Natural killer cell treated with Interleukin-12 subunit alpha and Interleukin-12 subunit beta and Interleukin-15 and Interleukin-18, amount 100 ng/mL, for 72 hours (primary cell): ENCODE results near the gene POU6F2. TPM values are rescaled to one million over a fixed set of nuclear protein-coding genes. Genes with fewer than 3 reads are reported as not detected.

ENCODE experiments used
- ATAC-seq, 2 donors: fragments of 150-1000 bp; cut with Tn5 transposase in 1 of 2; sonication (Bioruptor Pico), chemical (Tn5 transposase) in 1 of 2; 2 replicates each; pipeline ENCODE4 v1.10.0; 2021
- DNase-seq: peaks from one replicate; pipeline ENCODE4 v3.0.0; 2022; ENCODE audit warnings: low spot score
- H3K27ac Mint-ChIP-seq, 2 donors: 1 replicate in 1 of 2; 2 replicates in 1 of 2; pipeline ENCODE4 v1.8.0; 2022; ENCODE audit warnings: mixed read lengths in 2 of 2, mild to moderate bottlenecking in 1 of 2, moderate library complexity in 1 of 2
- H3K27me3 Mint-ChIP-seq, 2 donors: 1 replicate in 1 of 2; 2 replicates in 1 of 2; pipeline ENCODE4 v1.8.0; 2022; ENCODE audit warnings: mixed read lengths in 2 of 2
- H3K36me3 Mint-ChIP-seq: one replicate; pipeline ENCODE4 v1.8.0; 2022; ENCODE audit warnings: mixed read lengths
- H3K4me1 Mint-ChIP-seq, 2 donors: 1 replicate in 1 of 2; 2 replicates in 1 of 2; pipeline ENCODE4 v1.8.0; 2022; ENCODE audit warnings: low read depth in 2 of 2, mixed read lengths in 2 of 2, mild to moderate bottlenecking in 1 of 2
- H3K4me3 Mint-ChIP-seq: one replicate; pipeline ENCODE4 v1.8.0; 2022; ENCODE audit warnings: mixed read lengths
- H3K9me3 Mint-ChIP-seq: 2 replicates; pipeline ENCODE4 v1.8.0; 2022; ENCODE audit warnings: mixed read lengths
- total RNA-seq, 2 donors: library from RNA; stranded (reverse); gene quantifications; one replicate each; pipeline ENCODE4 v1.2.3, GENCODE V29; 2022

The POU6F2 gene
- total RNA-seq, 2 donors from 2014 or later: 0.24 to 0.28 TPM

DNA sequence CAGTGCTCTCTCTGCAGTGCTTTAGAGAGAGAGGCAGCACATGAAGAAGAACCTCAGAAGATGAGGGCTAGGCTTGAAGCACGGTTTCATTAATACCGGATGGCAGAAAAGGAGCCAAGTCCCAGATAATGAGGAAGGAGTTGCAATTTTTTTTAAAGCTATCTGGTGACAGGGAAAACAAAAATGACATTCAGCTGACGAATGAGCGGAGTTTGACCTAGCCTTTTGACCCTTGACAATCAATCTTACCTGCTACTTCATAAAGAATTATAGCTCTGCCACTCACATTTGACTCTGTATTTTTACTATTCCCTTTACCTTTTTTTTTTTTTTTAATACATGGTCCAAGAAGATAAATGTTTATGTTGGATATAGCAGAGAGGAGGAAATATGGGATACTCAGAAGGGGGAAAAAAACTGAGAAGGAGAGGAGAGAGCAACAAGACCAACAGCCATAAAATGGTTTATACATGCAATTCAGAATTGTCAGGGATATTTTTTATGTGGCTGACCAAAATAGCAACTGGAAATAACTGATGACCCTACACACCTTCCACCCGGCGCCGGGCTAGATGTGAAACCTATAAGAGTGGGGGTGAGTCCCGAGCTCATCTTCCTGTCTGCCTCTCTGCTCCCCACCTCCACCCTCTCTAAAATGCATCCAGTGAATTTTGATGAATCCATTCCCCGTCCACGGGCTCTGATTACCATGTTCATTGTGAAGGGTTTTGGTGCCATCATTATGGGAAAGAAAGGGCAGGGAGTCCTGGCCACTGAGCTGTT is 314.1 kb downstream of the POU6F2 start:
- Mint-ChIP-seq H3K9me3 (no peaks in the 10 kb centered on the region), H3K36me3 (no peaks in the 10 kb centered on the region), H3K4me3 (no peak overlapping the region), H3K4me1 (no peaks in the 10 kb centered on the region), H3K27ac (no peak overlapping the region), H3K27me3 (peaks cover 17 to 25% of the 10 kb centered on the region in 2 donors)
- DNase-seq (no peak), ATAC-seq (no peak)

DNA sequence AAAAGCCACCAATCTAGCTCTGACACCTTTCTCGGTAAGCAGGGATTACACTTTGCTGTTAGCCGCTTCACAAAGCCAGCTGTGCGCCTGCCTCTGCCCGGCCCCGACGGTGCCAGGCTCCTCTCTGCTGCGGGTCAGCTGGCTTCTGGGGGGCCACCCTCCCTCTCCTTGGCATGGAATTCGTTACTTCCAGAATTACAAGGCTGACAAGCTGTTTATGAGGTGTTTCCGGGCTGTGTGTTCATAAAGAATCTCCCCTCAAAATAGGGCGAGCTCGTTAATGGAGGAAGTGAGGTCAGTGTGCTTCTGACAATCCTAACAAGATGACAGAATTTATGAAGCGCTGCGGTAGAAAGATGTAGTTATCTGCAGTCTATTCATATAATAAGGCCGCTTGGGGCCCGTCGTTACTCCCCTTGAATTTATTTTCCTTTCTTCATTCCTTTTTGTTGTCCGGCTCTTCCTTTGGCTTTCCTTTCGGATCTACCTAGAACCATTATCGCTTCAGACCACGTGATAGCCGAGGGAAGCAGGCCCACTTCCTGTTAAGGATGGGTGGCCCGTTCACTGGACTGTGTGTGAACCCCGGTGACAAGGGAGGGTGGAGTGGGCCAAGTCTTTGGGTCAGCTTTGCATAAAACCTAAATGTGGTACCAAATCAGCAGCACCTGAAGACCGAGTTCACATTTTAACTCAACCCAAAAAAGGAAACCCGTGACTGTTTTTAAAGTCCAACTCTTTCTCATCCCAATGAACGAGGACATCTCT is 315.5 kb downstream of the POU6F2 start:
- Mint-ChIP-seq H3K27me3 (peaks cover 17 to 30% of the 10 kb centered on the region in 2 donors), H3K36me3 (no peaks in the 10 kb centered on the region), H3K9me3 (no peaks in the 10 kb centered on the region), H3K4me1 (no peaks in the 10 kb centered on the region), H3K4me3 (no peak overlapping the region), H3K27ac (no peak overlapping the region)
- DNase-seq (no peak), ATAC-seq (no peak)

DNA sequence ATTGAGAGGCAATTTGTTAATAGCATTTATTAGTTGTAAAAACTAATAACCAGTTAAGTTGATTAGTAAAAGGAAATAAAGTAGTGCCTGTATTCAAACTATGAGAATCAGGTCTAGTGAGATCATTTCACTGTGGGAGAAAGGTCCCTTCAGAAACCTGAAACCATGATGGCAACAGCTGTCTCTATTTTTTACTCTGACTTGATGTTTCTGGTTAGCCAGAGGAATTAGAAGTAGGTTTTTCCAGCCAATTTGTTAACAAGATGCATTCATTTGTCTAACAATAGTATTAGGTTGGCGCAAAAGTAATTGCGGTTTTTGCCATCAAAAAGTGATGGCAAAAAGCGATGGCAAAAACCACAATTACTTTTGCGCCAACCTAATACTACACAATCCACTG is 316.3 kb downstream of the POU6F2 start:
- H3K27ac Mint-ChIP-seq: no peak overlapping the region
- H3K27me3 Mint-ChIP-seq: peaks cover 13 to 37% of the 10 kb centered on the region in 2 donors
- H3K4me1 Mint-ChIP-seq: no peaks in the 10 kb centered on the region
- no peak overlapping the region for H3K4me3 Mint-ChIP-seq
- ATAC-seq (no peak), DNase-seq (no peak)
- H3K36me3 Mint-ChIP-seq: no peaks in the 10 kb centered on the region
- H3K9me3 Mint-ChIP-seq: no peaks in the 10 kb centered on the region

DNA sequence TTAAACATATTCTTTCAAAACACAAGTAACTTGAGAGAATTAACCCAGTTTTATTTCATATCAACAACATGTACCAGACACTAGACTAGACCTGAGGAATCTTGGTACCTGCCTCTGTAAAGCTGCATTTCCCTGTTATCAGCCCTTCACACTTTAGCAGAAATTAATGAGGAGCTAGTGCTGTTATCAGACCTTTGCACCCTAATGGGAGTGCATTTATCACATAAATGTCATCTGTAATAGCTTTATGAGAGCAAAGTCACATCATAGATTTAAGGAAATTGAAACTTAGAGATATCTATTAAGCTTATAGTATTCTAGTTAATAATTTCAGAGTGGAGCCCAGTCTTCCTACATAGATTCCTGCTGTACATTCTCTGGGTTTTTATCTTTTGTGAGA is 318.1 kb downstream of the POU6F2 start:
- ATAC-seq (no peak), DNase-seq (no peak)
- Mint-ChIP-seq H3K36me3 (no peaks in the 10 kb centered on the region), H3K27me3 (peaks cover 12 to 38% of the 10 kb centered on the region in 2 donors), H3K9me3 (no peaks in the 10 kb centered on the region), H3K27ac (no peak overlapping the region), H3K4me1 (no peaks in the 10 kb centered on the region), H3K4me3 (no peak overlapping the region)

DNA sequence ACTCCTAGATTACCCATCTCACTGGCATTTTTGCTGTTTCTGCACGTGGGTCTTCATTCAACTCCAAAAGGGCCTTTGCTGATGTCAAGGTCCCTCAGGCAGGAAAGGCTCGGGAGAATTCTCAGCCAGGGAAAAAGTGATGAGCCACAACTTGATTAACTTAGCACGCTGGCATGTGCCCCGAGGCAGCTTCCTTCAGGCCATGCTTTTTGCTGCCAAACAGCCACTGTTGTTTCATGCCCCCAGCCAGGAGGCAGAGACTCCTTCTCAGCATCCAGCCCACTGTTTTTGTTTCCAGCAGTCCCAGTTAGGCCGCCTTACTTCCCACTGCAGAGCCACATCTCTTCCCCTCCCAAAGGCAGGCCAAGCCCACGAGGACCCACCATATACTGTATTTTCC is 322.0 kb downstream of the POU6F2 start:
- Mint-ChIP-seq H3K4me1 (no peaks in the 10 kb centered on the region), H3K27me3 (peaks cover 13 to 41% of the 10 kb centered on the region in 2 donors), H3K9me3 (no peaks in the 10 kb centered on the region), H3K4me3 (no peak overlapping the region), H3K27ac (no peak overlapping the region), H3K36me3 (no peaks in the 10 kb centered on the region)
- ATAC-seq: no peak
- DNase-seq: no peak

DNA sequence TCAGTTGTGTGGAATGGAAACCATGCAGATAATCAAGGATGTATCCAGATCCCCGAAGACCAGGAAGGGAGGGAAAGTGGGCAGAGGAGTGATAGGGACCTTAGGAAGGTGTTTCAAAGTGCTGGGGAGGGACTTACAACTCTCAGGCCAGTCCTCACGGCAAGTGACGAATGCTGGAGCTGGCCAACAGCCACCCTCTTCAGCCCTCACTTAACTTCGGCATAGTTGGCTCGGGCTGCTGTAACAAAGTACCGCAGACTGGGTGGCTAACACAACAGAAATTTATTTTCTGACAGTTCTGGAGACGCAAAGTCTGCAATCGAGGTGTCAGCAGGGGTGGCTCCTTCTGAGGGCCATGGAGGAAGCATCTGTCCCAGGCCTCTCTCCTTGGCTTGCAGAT is 322.6 kb downstream of the POU6F2 start:
- no peak overlapping the region for H3K4me3 Mint-ChIP-seq
- H3K27me3 Mint-ChIP-seq: peaks cover 13 to 41% of the 10 kb centered on the region in 2 donors
- ATAC-seq (no peak), DNase-seq (no peak)
- no peak overlapping the region for H3K27ac Mint-ChIP-seq
- H3K9me3 Mint-ChIP-seq: no peaks in the 10 kb centered on the region
- no peaks in the 10 kb centered on the region for H3K4me1 Mint-ChIP-seq
- H3K36me3 Mint-ChIP-seq: no peaks in the 10 kb centered on the region

DNA sequence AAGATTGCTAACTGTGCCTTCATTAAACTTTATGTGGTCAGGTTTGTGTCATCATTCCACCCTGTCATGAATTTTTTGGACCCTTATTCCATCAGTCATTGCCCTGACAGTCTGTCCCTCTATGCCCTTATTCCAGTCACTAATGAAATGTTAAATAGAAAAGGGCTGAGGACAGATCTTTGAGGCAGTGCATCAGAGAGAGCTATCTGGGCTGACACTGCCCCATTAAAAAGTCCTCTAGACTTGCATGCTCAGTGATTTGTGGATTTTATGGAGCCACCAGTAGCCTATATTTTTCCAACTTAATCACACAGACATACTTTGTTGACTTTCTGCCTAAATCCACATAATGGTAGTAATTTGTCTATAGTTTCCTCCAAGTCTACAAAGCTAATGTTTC is 323.8 kb downstream of the POU6F2 start:
- no peak for DNase-seq
- Mint-ChIP-seq H3K4me3 (no peak overlapping the region), H3K27me3 (peaks cover 9 to 36% of the 10 kb centered on the region in 2 donors), H3K27ac (no peak overlapping the region), H3K36me3 (no peaks in the 10 kb centered on the region), H3K4me1 (no peaks in the 10 kb centered on the region), H3K9me3 (no peaks in the 10 kb centered on the region)
- ATAC-seq: no peak

DNA sequence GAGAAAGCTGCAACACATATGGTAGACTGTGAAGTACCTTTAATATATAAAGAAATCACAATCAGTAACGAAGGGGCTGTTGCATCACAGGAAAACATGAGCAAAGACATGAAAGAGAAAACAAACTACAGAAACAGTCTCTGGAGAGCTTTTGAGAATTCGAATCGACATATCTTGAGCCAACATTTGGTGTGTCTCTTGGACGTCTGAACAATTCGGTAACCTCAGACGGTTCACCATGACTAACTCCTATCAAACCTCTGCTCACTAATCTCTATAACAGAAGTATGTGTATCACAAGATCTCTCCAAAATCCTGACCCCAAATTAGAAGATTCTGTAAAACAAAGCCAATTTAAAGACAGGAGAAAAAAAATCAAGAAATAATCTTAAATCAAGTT is 326.5 kb downstream of the POU6F2 start:
- ATAC-seq: no peak
- H3K27ac Mint-ChIP-seq: no peak overlapping the region
- peaks cover 0 to 2% of the 10 kb centered on the region in 2 donors for H3K4me1 Mint-ChIP-seq
- no peaks in the 10 kb centered on the region for H3K36me3 Mint-ChIP-seq
- no peak for DNase-seq
- H3K27me3 Mint-ChIP-seq: peaks cover 9 to 21% of the 10 kb centered on the region in 2 donors
- no peaks in the 10 kb centered on the region for H3K9me3 Mint-ChIP-seq
- H3K4me3 Mint-ChIP-seq: no peak overlapping the region

DNA sequence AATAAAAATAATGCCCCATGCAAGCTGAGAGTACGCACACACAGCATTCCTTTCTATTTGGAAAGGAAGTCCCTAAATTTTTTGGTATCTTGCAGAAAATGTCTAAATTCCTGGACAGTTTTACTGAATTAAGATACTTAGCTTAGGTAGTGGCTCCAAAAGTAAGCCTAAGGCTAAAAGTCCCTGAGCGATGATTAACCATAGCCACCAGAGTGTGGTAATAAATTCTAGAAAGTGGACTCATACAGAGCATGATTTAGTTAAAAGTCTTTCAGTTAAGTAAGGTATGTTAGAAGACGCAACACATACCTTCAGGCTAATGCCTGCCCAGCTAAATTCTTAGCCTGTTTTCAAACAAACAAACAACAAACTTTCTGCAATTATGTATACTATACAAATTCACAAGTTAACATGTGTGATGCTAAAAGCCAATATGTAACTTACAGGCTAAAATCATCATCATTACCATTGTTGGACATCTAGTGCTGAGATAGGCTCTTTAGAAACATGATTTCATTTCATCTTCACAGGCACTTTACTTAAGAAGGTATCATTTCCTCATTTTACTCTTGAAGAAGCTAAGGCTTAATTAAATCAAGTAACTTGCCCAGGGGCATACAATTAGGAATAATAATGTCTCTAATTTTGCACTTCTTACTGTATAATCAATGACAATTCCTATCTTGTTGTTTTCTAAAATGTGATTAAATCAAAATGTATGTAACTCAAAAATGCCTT is 327.1 kb downstream of the POU6F2 start:
- Mint-ChIP-seq H3K9me3 (no peaks in the 10 kb centered on the region), H3K27me3 (peaks cover 9 to 19% of the 10 kb centered on the region in 2 donors), H3K36me3 (no peaks in the 10 kb centered on the region), H3K27ac (no peak overlapping the region), H3K4me1 (peaks cover 0 to 2% of the 10 kb centered on the region in 2 donors), H3K4me3 (no peak overlapping the region)
- ATAC-seq (no peak), DNase-seq (no peak)

DNA sequence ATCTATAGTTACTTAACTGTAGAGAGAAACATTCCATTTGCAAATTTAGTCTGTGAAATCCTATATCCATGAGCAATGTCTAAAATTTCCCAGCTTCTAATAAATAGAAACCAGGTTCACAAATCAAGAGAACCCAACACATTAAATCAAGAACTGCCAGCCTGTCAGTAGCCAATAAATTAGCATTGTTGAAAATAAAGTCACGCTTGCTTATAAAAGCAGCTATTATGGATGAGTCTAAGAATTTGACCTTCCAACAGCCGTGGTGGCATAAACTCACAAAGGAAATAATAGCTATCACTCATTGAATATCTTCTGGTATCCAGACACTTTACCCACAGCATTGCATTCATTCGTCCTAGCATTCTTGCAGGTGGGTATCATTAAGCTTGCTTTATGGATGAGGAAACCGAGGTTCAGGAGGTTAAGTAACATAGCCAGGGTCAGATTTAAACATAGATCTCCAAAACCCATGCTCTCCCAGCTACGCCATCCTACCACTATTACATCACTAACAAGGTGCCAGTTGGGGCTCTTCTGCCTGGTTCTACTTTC is 328.4 kb downstream of the POU6F2 start:
- H3K27ac Mint-ChIP-seq: no peak overlapping the region
- peaks cover 0 to 2% of the 10 kb centered on the region in 2 donors for H3K4me1 Mint-ChIP-seq
- ATAC-seq (no peak), DNase-seq (no peak)
- peaks cover 4 to 11% of the 10 kb centered on the region in 2 donors for H3K27me3 Mint-ChIP-seq
- H3K9me3 Mint-ChIP-seq: no peaks in the 10 kb centered on the region
- no peak overlapping the region for H3K4me3 Mint-ChIP-seq
- no peaks in the 10 kb centered on the region for H3K36me3 Mint-ChIP-seq

DNA sequence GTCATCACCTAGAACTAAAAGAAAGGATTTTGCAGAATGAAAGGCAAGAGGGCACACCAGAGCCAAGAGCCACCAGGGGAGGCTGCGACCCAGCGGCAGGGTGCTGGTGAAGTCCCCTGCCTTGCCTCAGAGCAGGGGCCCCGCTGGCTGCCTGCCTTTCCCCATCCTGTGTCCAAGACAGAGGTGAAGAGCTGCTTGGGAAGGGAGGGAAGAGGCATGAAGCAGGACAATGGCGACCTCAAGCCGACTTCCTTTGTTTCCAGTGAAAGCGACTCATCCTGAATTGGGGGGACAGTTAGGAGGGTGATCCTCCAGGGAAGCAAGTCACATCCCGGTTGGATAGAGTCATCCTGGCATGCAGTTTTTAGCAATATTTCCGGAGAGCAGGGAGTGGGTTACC is 333.0 kb downstream of the POU6F2 start:
- Mint-ChIP-seq H3K9me3 (no peaks in the 10 kb centered on the region), H3K4me3 (no peak overlapping the region), H3K4me1 (peaks cover 0 to 2% of the 10 kb centered on the region in 2 donors), H3K36me3 (no peaks in the 10 kb centered on the region), H3K27me3 (peaks cover 14 to 21% of the 10 kb centered on the region in 2 donors), H3K27ac (no peak overlapping the region)
- ATAC-seq (no peak), DNase-seq (no peak)

DNA sequence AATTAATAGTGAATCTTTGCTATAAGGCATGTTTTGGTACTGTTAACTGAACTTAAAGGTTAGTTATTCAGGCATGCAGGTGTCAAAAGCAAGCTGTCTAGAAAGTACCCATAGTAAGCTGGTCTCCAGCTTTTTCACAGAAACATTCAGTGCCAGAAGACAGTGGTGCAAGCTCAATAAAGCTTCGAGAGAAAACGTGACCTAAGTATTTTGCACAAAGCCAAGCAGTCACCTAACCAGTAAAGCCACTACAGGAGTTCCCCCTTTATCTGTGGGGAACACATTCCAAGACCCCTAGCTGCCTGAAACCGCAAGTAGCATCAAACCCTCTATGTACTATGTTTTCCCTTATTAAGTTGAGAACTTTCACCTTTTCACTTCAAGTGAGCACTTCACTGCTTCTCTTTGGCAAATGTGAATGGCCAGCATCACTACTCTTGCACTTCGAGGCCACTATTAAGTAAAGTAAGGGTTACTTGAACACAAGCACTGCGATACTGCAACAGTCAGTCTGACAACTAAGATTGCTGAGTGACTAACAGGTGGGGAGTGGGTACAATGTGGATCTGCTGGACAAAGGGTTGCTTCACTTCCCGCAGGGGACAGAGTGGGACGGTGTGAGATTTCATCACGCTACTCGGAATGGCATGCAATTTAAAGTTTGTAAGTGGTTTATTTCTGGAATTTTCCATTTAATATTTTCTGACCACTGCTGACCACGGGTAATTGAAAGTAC is 334.7 kb downstream of the POU6F2 start:
- Mint-ChIP-seq H3K9me3 (no peaks in the 10 kb centered on the region), H3K27ac (no peak overlapping the region), H3K36me3 (no peaks in the 10 kb centered on the region), H3K27me3 (peaks cover 14 to 23% of the 10 kb centered on the region in 2 donors), H3K4me3 (no peak overlapping the region), H3K4me1 (peaks cover 0 to 2% of the 10 kb centered on the region in 2 donors)
- ATAC-seq: no peak
- DNase-seq: no peak

DNA sequence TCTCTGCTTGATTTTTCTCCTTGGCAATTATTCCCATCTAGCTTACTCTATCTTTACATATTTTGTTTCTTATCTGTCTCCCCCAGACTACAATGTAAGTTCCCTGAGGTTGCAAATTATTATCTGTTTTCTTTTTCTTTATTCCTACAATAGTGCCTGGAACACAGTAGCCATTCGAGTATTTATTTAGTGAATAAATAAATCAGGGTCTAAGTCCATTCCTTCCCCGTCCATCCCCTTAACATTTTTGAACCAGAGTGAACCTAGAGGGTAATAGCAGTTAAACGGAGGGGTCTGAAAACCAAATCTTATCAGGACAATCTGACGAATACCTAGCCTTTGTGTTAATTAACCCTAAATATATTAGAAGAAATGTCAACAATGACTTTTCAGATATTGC is 335.7 kb downstream of the POU6F2 start:
- Mint-ChIP-seq H3K27me3 (peaks cover 16 to 23% of the 10 kb centered on the region in 2 donors), H3K27ac (no peak overlapping the region), H3K4me3 (no peak overlapping the region), H3K9me3 (no peaks in the 10 kb centered on the region), H3K4me1 (peaks cover 0 to 2% of the 10 kb centered on the region in 2 donors), H3K36me3 (no peaks in the 10 kb centered on the region)
- ATAC-seq: no peak
- no peak for DNase-seq
